Ascending aorta (tissue), 2 donors: ENCODE measurements around the gene SLC25A26. TPM values are rescaled to one million over a fixed set of nuclear protein-coding genes. Genes with fewer than 3 reads are reported as not detected.
"Not testable (repeated sequence)": the region's sequence is repeated elsewhere in the genome, so short reads cannot be mapped to it uniquely, and the experiment has no call there.

Source experiments
- DNase-seq, 2 donors: peaks; one replicate each; pipeline ENCODE4 v3.0.0-alpha.2; 2019; ENCODE audit warnings: low spot score in 2 of 2
- H3K27ac ChIP-seq, 2 donors: fragments of 200-600 bp; sonication (generic); one replicate each; pipeline ENCODE4 v1.5.1; 2016 to 2017; ENCODE audit warnings: mild to moderate bottlenecking in 1 of 2
- H3K27me3 ChIP-seq: fragments of 200-600 bp; sonication (generic); one replicate; pipeline ENCODE4 v1.5.1; 2017
- H3K36me3 ChIP-seq, 2 donors: fragments of 200-600 bp; sonication (generic); one replicate each; pipeline ENCODE4 v1.5.1; 2016
- H3K4me1 ChIP-seq, 2 donors: fragments of 200-600 bp; sonication (generic); one replicate each; pipeline ENCODE4 v1.5.1; 2016 to 2017; ENCODE audit warnings: mild to moderate bottlenecking in 1 of 2
- H3K4me3 ChIP-seq, 2 donors: fragments of 200-600 bp; sonication (generic); one replicate each; pipeline ENCODE4 v1.5.1; 2016 to 2017; ENCODE audit warnings: mild to moderate bottlenecking in 1 of 2
- H3K9me3 ChIP-seq, 2 donors: fragments of 200-600 bp; sonication (generic); one replicate each; pipeline ENCODE4 v1.5.1; 2016
- CTCF ChIP-seq, 3 experiments: fragments of 200-600 bp in 2 of 3; fragments of 450-650 bp in 1 of 3; sonication (generic) in 2 of 3; IDR thresholded peaks; one replicate each; pipeline ENCODE4 v1.5.1; 2016 to 2019; ENCODE audit warnings: antibody characterized with exemption in 3 of 3, mild to moderate bottlenecking in 1 of 3, moderate library complexity in 1 of 3
- intact Hi-C: fragments of 100-400 bp; cut with DNase I; formaldehyde crosslinking; loops from one replicate; pipeline ENCODE4 v1.15.1; 2023
- total RNA-seq: library from RNA; depleted of rRNA; stranded (reverse); fragments of >200 nt; gene quantifications from one replicate; pipeline ENCODE4 v1.1.0, GENCODE V29; 2016

SLC25A26 gene
- total RNA-seq, 1 donor from 2014 or later = 11.7 TPM

GRCh38 chr3:66416556-66417304 is 195.9 kb downstream of the SLC25A26 start:
- Histone ChIP-seq H3K9me3 (no peaks in the 10 kb centered on the region), H3K36me3 (peaks cover 19 to 40% of the 10 kb centered on the region in 2 donors), H3K4me3 (no peak overlapping the region), H3K27ac (peak overlapping the region; percentile 2 to 34), H3K27me3 (no peaks in the 10 kb centered on the region), H3K4me1 (peaks cover 0 to 34% of the 10 kb centered on the region in 2 donors)
- DNase-seq = no peak
- intact Hi-C loops = loop anchor here (5.0 kb wide), 1 partner anchor 176 kb away; no protein-coding TSS in a partner anchor
- TF ChIP-seq CTCF (IDR thresholded peaks at IDR 0.05) = no peak

GRCh38 chr3:66418475-66418931 is 197.7 kb downstream of the SLC25A26 start:
- DNase-seq = peak in 1 of 2 donors; percentile 87
- H3K9me3 ChIP-seq = no peaks in the 10 kb centered on the region
- H3K27ac ChIP-seq = peak overlapping the region; percentile 74 to 75
- TF ChIP-seq CTCF (IDR thresholded peaks at IDR 0.05) = peak; percentile 26 to 53 (median 36)
- H3K36me3 ChIP-seq = peaks cover 7 to 24% of the 10 kb centered on the region in 2 donors
- no peaks in the 10 kb centered on the region for H3K27me3 ChIP-seq
- H3K4me1 ChIP-seq = peaks cover 0 to 34% of the 10 kb centered on the region in 2 donors
- intact Hi-C loops = loop anchor here (2.0 to 5.0 kb wide), 2 partner anchors 36 to 174 kb away; no protein-coding TSS in a partner anchor
- peak overlapping the region in 1 of 2 donors; percentile 34 for H3K4me3 ChIP-seq

- peaks cover 0 to 38% of the 10 kb centered on the region in 2 donors for H3K4me1 ChIP-seq
- DNase-seq = no peak
- no peaks in the 10 kb centered on the region for H3K27me3 ChIP-seq
- intact Hi-C loops = loop anchor here (2.0 to 5.0 kb wide), 2 partner anchors 36 to 173 kb away; no protein-coding TSS in a partner anchor
- H3K9me3 ChIP-seq = no peaks in the 10 kb centered on the region
- TF ChIP-seq CTCF (IDR thresholded peaks at IDR 0.05) = no peak
- H3K36me3 ChIP-seq = peaks cover 7 to 20% of the 10 kb centered on the region in 2 donors
- peak overlapping the region in 1 of 2 donors; percentile 34 for H3K4me3 ChIP-seq
- H3K27ac ChIP-seq = peak overlapping the region; percentile 74 to 75
Measured at GRCh38 chr3:66419036-66419435, 198.2 kb downstream of the SLC25A26 start.

- intact Hi-C loops, DNase-seq, H3K27me3 ChIP-seq, H3K36me3 ChIP-seq, H3K27ac ChIP-seq, H3K4me3 ChIP-seq, H3K9me3 ChIP-seq: not testable (repeated sequence)
- peaks cover 5 to 51% of the 10 kb centered on the region in 2 donors for H3K4me1 ChIP-seq
Measured at GRCh38 chr3:66421144-66421543, 200.3 kb downstream of the SLC25A26 start.

- H3K36me3 ChIP-seq, DNase-seq, H3K27ac ChIP-seq, H3K4me3 ChIP-seq, H3K27me3 ChIP-seq, H3K9me3 ChIP-seq, intact Hi-C loops: not testable (repeated sequence)
- peaks cover 5 to 46% of the 10 kb centered on the region in 2 donors for H3K4me1 ChIP-seq
Measured at GRCh38 chr3:66421893-66422292, 201.1 kb downstream of the SLC25A26 start.

GRCh38 chr3:66423791-66424190 is 203.0 kb downstream of the SLC25A26 start:
- no peak for DNase-seq
- Histone ChIP-seq H3K27me3 (no peaks in the 10 kb centered on the region), H3K4me3 (no peak overlapping the region), H3K9me3 (no peaks in the 10 kb centered on the region), H3K36me3 (no peaks in the 10 kb centered on the region), H3K27ac (peak overlapping the region in 1 of 2 donors; percentile 44), H3K4me1 (peaks cover 10 to 45% of the 10 kb centered on the region in 2 donors)
- intact Hi-C loops = no loop called here
- no peak for TF ChIP-seq CTCF (IDR thresholded peaks at IDR 0.05)
